ENCODE results near the gene KRT31. TPM values are rescaled to one million over a fixed set of nuclear protein-coding genes. Genes with fewer than 3 reads are reported as not detected.
"Not testable (repeated sequence)": the region's sequence is repeated elsewhere in the genome, so short reads cannot be mapped to it uniquely, and the experiment has no call there.

KRT31 gene
- total RNA-seq, 1 donor from 2014 or later: not detected

GRCh38 chr17:41390411-41390938 is 6.9 kb downstream of the KRT31 start:
- DNase-seq (ENCODE audit: low spot score): no peak

- no peak for DNase-seq (ENCODE audit: low spot score)
Measured at GRCh38 chr17:41387670-41388069, 9.7 kb downstream of the KRT31 start.

DNA sequence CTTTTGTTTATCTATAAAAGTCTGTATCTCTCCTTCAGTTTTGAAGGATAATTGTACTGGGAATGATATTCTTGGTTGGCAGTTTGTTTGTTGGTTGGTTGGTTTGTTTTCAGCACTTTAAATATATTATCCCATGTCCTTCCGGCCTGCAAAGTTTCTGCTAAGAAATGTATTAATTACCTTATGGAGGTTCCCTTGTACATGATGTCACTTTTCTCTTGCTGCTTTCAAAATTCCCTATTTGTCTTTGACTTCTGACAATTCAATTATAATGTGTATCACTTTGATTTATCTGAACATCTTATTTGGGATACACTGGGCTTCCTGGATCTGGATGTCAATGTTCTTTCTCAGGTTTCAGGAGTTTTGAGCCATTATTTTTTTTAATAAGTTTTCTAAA is 11.2 kb downstream of the KRT31 start:
- DNase-seq (ENCODE audit: low spot score): no peak

DNA sequence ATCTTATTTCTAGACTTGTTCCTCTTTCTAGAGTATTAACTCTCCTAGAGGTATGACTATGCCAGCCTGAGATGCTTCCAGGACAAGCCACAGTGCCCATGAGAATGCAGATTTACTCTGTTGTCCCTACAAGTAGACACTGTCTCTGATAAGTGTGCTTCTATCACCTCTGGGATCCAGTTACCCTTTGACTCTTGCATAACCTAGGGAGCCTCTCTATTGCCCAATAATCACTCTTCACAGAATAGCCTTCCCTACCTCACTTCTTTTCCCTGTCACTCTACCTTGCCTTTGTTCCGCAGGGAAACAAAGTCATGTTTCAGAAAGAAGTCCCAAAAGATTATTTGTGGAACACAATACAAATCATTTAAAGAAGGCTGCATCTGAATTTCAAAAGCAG is 13.7 kb downstream of the KRT31 start:
- no peak for DNase-seq (ENCODE audit: low spot score)

GRCh38 chr17:41382394-41382793 is 15.0 kb downstream of the KRT31 start:
- no peak for DNase-seq (ENCODE audit: low spot score)

DNA sequence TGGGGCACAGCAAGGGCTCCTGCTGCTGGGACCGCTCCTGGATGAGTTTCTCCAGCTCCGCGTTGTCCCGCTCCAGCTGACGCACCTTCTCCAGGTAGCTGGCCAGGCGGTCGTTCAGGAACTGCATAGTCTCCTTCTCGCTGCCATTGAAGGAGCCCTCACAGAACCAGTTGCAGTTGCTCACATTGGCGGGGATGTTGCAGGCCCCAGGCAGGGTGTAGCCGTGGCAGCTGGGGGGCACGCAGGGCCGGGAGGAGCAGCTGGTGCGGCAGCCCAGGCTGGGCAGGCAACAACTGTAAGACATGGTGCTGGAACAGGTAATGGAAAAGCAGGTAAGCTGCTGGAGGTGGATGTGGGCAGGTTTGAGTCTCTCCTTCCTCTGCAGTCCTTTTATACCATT is 15.5 kb downstream of the KRT31 start, which contains the start of gene KRT34:
KRT34 (minus strand) TSS at position 364 of the 400 bp plus-strand sequence; CDS start at position 304, 60 bp downstream.
- not testable (repeated sequence) for DNase-seq (ENCODE audit: low spot score)

DNA sequence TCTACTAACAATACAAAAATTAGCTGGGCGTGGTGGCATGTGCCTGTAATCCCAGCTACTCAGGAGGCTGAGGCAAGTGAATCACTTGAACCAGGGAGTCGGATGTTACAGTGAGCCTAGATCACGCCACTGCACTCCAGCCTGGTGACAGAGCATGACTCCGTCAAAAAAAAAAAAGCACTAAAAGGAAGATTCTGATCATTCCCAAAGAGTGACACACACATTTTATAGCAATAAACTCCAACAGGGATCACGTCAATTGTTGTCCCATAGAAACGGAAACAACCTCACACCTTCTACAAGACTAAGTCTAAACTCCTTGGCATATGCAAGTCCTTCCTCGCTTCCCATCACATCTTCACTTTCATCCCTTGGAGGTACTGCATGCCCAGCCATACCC is 17.3 kb downstream of the KRT31 start:
- not testable (repeated sequence) for DNase-seq (ENCODE audit: low spot score)

DNA sequence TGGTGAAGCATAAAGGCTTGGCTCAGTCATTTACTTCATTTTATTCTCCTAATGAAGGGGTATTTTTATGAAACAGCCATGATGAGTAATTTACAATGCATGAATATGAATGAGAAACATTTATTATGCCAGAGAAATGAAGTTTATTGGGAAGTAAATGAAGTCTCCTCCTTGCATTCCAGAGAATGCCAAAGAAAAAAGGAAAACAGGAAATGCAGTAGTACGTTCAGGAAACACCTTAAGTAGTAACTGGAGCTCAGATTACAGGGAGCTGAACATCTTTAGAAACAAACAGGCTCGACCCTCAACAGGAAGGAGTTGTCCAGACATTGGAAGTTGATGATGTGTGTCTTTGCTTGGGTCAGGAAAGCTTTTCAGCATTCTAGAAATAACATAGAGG is 19.9 kb downstream of the KRT31 start:
- no peak for DNase-seq (ENCODE audit: low spot score)

GRCh38 chr17:41369713-41370112 is 27.7 kb downstream of the KRT31 start, which contains the start of gene KRT33B:
Gene KRT33B, minus strand, starts transcription at chr17:41369813. Its CDS starts 63 bp downstream, at chr17:41369750.
- DNase-seq (ENCODE audit: low spot score): no peak

DNA sequence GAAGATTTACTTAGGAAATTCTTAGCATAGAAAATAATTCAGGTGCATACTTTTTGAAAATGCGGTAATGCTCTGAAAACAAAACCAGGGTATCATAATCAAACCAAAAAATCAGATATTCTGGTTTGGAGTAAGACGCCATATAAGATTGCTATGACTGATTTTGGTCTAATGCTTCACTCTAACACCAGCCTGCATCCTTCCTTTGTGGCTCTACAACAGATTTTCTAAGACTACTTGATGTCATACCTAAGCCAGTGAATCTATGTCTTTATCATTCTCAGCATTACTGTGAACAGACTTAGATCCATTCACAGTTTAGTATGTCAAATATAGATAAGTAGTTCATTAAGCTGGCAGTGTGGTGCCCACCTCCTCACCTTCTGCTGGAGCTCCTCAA is 28.4 kb downstream of the KRT31 start:
- no peak for DNase-seq (ENCODE audit: low spot score)

GRCh38 chr17:41367426-41368075 is 29.9 kb downstream of the KRT31 start:
- DNase-seq (ENCODE audit: low spot score): peak; percentile 64

- DNase-seq (ENCODE audit: low spot score): no peak
Measured at GRCh38 chr17:41366070-41366469, 31.3 kb downstream of the KRT31 start.

DNA sequence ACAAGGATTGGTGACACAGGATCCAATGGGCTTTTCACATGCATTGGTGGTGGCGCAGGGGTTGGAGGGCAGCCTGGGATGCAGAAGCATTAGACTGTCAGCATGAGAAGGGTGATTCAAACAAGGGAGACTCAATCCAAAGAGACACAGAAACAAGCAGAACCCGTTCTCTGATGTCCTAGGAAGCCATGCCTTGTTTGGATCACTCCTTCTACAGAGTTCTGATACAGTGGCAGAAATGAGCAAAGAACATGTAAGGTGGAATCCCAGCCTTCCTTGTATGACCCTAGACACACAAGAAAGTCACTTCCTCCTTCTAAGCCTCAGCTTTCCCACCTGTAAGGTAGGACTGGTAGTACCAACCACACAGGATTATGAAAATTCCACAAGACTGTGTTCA is 33.5 kb downstream of the KRT31 start:
- DNase-seq (ENCODE audit: low spot score): no peak

DNA sequence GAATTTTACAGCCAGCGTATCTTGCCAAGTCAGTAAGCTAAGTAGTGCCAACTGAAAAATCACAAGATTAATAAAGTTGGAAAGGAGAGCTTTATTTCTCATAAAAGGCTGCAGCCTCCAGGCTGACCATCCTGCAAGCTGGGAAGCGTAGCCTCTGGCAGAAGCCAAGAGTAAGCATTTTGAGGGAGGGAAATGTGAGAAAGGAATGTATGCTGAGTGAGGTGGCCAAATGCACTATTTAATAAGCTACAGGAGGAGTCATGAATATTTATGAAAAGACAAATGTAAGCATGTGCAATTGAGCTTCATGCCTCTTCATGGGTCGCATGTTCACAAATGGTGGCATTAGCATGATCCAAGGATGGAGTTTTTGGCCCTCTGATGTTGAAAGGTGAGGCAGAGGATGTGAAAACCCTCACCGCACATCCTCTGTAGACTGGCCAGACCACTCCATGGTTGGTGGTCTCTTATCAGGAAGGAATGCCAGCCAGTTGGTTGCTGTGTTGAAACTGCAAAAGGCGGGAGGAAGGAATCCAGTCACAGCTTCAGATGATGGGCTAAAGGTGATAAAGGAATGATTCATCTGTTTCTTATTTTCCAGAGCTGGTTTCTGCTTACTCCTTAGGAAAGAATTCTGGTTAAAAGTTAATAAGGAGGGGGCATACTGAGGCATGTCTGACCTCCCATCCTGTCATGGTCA is 37.0 kb downstream of the KRT31 start:
- DNase-seq (ENCODE audit: low spot score): peak; percentile 2

DNA sequence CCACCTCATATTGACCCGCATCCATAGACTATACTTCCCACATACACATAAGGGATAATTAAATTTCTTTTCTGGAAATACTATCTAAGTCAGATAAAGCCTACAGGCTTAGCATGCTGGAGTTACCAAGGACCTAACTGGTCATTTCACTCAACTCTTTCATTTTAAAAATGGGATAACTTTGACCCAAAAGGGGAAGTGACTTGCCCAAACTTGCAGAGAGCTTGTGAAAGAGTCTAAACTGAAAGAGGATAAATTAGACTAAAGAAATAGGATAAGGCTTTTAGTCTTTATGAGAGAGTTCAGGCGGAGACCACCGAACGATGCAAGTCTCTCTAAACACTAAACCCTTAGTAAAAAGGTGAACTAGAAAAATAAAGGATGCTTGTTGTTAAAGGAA is 42.9 kb downstream of the KRT31 start:
- no peak for DNase-seq (ENCODE audit: low spot score)

- DNase-seq (ENCODE audit: low spot score): no peak
Measured at GRCh38 chr17:41352597-41353366, 44.6 kb downstream of the KRT31 start.

DNA sequence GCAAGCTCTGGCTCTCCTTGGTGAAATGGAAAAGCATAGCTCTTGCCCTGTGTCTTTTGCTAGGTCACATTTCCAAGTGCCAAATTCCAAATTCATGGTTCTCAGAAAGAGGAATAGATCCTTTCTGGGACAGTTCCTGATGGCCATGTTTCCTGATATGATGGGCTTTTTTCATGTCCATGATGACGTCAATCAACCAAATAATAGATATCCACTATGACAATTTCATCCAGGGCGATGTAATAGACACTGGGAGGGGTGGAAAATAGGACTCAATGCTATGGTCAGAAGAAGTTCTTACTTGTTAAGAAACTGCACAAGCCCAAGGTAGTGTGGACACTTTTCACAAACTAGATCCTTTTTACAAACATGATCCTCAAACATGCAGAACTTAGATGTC is 46.2 kb downstream of the KRT31 start:
- DNase-seq (ENCODE audit: low spot score): no peak

GRCh38 chr17:41350381-41350878 is 47.0 kb downstream of the KRT31 start, which contains the start of gene KRT33A:
Gene KRT33A, minus strand, starts transcription at chr17:41350828. Its CDS starts 61 bp downstream, at chr17:41350767.
- DNase-seq (ENCODE audit: low spot score): not testable (repeated sequence)

DNA sequence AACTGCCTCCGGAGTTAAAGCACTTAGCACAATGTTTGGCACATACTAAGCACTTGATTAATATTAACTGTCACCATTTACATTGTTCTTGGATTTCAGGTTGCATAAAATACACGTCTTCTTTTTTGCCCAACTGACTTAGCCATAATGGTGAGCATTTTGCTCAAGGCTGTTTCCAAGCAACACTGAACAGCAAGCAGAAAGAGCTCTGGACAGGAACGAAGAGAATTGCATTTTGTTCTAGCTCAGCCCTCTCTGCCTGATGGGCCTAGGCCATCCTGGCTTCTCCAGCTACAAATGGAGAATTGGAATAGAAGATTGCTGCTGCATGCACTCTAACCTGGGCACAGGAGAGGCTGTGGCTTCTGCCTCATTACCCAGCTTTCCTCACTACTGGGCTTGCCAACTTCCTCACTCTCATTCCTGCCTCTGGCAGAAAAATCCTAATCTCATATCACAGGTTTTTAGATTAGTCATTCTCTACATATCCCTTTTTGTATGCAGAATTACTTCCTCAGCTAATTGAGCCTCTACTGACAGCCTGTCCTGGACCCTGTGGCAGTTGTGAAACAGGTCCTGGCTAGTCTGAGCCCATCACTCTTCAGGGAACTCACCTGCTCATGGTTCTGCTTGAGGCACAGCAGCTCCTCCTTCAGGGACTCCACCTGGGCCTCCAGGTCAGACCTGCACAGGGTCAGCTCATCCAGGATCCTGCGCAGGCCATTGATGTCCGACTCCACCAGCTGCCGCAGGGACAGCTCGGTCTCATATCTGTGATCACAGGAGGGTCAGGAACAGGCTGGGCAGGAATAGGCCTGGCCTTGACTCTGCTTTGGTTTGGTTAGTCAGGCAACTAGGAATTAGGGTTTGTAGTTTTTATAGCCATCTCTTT is 49.3 kb downstream of the KRT31 start:
- peak; percentile 24 for DNase-seq (ENCODE audit: low spot score)

DNA sequence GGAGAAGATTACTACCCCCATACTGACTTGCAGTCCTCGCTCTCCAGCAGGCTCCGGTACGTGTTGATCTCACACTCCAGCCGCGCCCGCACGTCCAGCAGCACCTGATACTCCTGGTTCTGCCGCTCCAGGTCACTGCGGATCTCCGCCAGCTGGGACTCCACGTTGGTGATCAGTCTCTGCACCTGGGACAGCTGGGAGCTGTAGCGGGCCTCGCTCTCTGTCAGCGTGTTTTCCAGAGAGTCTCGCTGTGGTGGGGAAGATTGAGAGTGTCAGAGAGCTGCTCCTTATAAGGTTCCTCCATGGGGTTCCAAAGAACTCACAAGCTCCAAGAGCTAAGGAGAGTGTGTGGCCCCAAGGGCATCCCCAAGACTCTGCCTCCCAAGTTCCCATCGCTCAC is 51.0 kb downstream of the KRT31 start:
- not testable (repeated sequence) for DNase-seq (ENCODE audit: low spot score)

DNA sequence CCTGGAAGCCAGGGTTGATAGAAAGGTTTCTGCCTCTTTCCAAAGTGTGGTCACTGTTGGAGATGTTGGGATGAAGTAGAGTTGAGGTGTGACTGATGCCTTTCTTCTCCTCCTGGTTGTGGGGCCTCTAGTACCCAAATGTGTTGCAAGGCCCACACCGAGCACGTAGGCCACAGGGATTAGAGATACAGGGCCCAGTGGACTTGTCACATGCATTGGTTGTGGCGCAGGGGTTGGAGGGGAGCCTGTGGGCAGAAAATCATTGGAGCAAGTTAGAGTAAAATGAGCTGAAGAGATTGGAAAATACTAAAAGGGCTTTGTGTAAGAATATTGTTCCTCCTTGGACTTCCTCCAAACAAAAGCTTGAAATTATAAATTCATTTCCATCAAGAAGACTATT is 51.4 kb downstream of the KRT31 start:
- DNase-seq (ENCODE audit: low spot score): no peak

Data from umbilical cord (tissue), 2 donors.